CD4-positive, alpha-beta T cell treated with Interleukin-15 for 4 hours (primary cell): ENCODE data around the gene PLEKHA5.

ENCODE experiments used
- DNase-seq: peaks from one replicate; pipeline ENCODE4 v3.0.0-alpha.2; 2020; ENCODE audit warnings: low spot score

The PLEKHA5 gene

GRCh38 chr12:19130224-19131024, 891 bp downstream of the PLEKHA5 start:
- DNase-seq, result no peak

- no peak for DNase-seq
Measured at GRCh38 chr12:19131025-19131444, 1.5 kb downstream of the PLEKHA5 start.

- DNase-seq, result no peak
Measured at GRCh38 chr12:19138551-19138950, 9.0 kb downstream of the PLEKHA5 start.

- DNase-seq, result no peak
Measured at GRCh38 chr12:19138956-19139355, 9.4 kb downstream of the PLEKHA5 start.

- DNase-seq, result no peak
Measured at GRCh38 chr12:19139615-19140194, 10.2 kb downstream of the PLEKHA5 start.

GRCh38 chr12:19140381-19141236, 11.1 kb downstream of the PLEKHA5 start:
- DNase-seq, result no peak

- no peak for DNase-seq
Measured at GRCh38 chr12:19142499-19142898, 13.0 kb downstream of the PLEKHA5 start.

GRCh38 chr12:19144287-19144686, 14.8 kb downstream of the PLEKHA5 start:
- DNase-seq, result no peak

- no peak for DNase-seq
Measured at GRCh38 chr12:19144985-19145384, 15.5 kb downstream of the PLEKHA5 start.

- DNase-seq, result no peak
Measured at GRCh38 chr12:19148860-19149259, 19.3 kb downstream of the PLEKHA5 start.

GRCh38 chr12:19150273-19150900, 20.9 kb downstream of the PLEKHA5 start:
- DNase-seq, result no peak

GRCh38 chr12:19151298-19151697, 21.8 kb downstream of the PLEKHA5 start:
- no peak for DNase-seq

GRCh38 chr12:19153396-19153795, 23.9 kb downstream of the PLEKHA5 start:
- DNase-seq, result no peak

- no peak for DNase-seq
Measured at GRCh38 chr12:19154686-19155085, 25.2 kb downstream of the PLEKHA5 start.

- no peak for DNase-seq
Measured at GRCh38 chr12:19155981-19156734, 26.6 kb downstream of the PLEKHA5 start.

GRCh38 chr12:19158923-19159322, 29.4 kb downstream of the PLEKHA5 start:
- no peak for DNase-seq

GRCh38 chr12:19161216-19161615, 31.7 kb downstream of the PLEKHA5 start:
- DNase-seq, result no peak

- no peak for DNase-seq
Measured at GRCh38 chr12:19165451-19165850, 35.9 kb downstream of the PLEKHA5 start.

- DNase-seq, result no peak
Measured at GRCh38 chr12:19166387-19166786, 36.9 kb downstream of the PLEKHA5 start.

GRCh38 chr12:19166956-19167355, 37.4 kb downstream of the PLEKHA5 start:
- DNase-seq, result no peak

GRCh38 chr12:19167708-19168107, 38.2 kb downstream of the PLEKHA5 start:
- DNase-seq, result no peak

GRCh38 chr12:19168644-19169043, 39.1 kb downstream of the PLEKHA5 start:
- no peak for DNase-seq
